Adrenal gland (tissue), 12 donors: Measurements from ENCODE around the gene BRINP1. TPM values are rescaled to one million over a fixed set of nuclear protein-coding genes. Genes with fewer than 3 reads are reported as not detected.

Source experiments
- DNase-seq, 7 donors: peaks; one replicate each; pipeline ENCODE4 v3.0.0-alpha.2; 2019 to 2020
- H3K27ac ChIP-seq, 5 donors: fragments of 200-600 bp; sonication (generic) in 4 of 5; 1 replicate in 3 of 5; 2 replicates in 2 of 5; pipeline versions ENCODE4 v1.5.1 to v1.8.0; 2016 to 2020; ENCODE audit warnings: mild to moderate bottlenecking in 1 of 5
- H3K27me3 ChIP-seq: fragments of 200-600 bp; 2 replicates; pipeline ENCODE4 v1.8.0; 2021
- H3K36me3 ChIP-seq, 2 donors: fragments of 200-600 bp; replicated peaks in 1 of 2; 1 replicate in 1 of 2; 2 replicates in 1 of 2; pipeline versions ENCODE4 v1.5.1 to v1.8.0; 2018 to 2022
- H3K4me1 ChIP-seq, 2 donors: fragments of 200-600 bp; replicated peaks in 1 of 2; 1 replicate in 1 of 2; 2 replicates in 1 of 2; pipeline versions ENCODE4 v1.5.1 to v1.8.0; 2018 to 2021
- H3K4me3 ChIP-seq, 4 donors: fragments of 200-600 bp; sonication (generic) in 3 of 4; one replicate each; pipeline ENCODE4 v1.5.1; 2016 to 2018
- H3K9me3 ChIP-seq, 3 donors: fragments of 200-600 bp; sonication (generic) in 1 of 3; replicated peaks in 1 of 3; 1 replicate in 2 of 3; 2 replicates in 1 of 3; pipeline versions ENCODE4 v1.5.1 to v1.8.0; 2016 to 2021
- CTCF ChIP-seq, 6 experiments: fragments of 450-650 bp in 4 of 6; fragments of 200-600 bp in 2 of 6; sonication (generic) in 1 of 6; IDR thresholded peaks; 1 replicate in 5 of 6; 2 replicates in 1 of 6; pipeline versions ENCODE4 v1.5.1 to v1.8.0; 2016 to 2021; ENCODE audit warnings: antibody characterized with exemption in 6 of 6, mild to moderate bottlenecking in 2 of 6, moderate library complexity in 1 of 6
- POLR2A ChIP-seq, 2 donors: fragments of 450-650 bp; IDR thresholded peaks; one replicate each; pipeline ENCODE4 v1.6.1; 2017; ENCODE audit warnings: antibody characterized with exemption in 2 of 2, mild to moderate bottlenecking in 2 of 2, moderate library complexity in 1 of 2
- WGBS, 4 donors: extraction: QIAGEN DNeasy Blood & Tissue Kit in 2 of 4; methylation state at CpG; one replicate each; pipeline versions ENCODE4 v1.1.5 to v1.1.7; 2013 to 2017; 5-methylcytosine and 5-hydroxymethylcytosine counted together
- intact Hi-C, 2 donors: fragments of 100-400 bp; cut with DNase I; formaldehyde crosslinking; loops; one replicate each; pipeline versions ENCODE4 v1.14.1 to v1.15.0; 2022 to 2023
- polyA plus RNA-seq, 3 donors: library from polyadenylated mRNA; stranded (reverse); fragments of 200-250 nt in 2 of 3; fragments of 350-450 nt in 1 of 3; fragmentation: Illumina TruSeq in 1 of 3; extraction: RNeasy Lipid Tissue Mini Kit (QIAGEN cat#74804) in 1 of 3; gene quantifications; one replicate each; pipeline ENCODE4 v1.2.3, GENCODE V29; 2013 to 2014
- total RNA-seq, 9 donors: library from RNA; depleted of rRNA in 4 of 9; stranded (reverse); fragments of >200 nt in 4 of 9; fragments of 120-200 nt in 1 of 9; fragmentation: NEBNext Ultra II Directional in 1 of 9; extraction: Animal tissue kit (Norgen Biotek cat#: 25700) in 1 of 9; gene quantifications; one replicate each; pipeline versions ENCODE4 v1.1.0 to v1.2.4, GENCODE V29; 2013 to 2023
- donor health status: healthy with polysubstance abuse.
- donor health status: Bipolar disorder and iron deficiency.
- donor health status: DM: yes; HTN: yes; CAD: no.
- donor health status: DM: no; HTN: no; CAD: no.
- donor health status: DM: no; HTN: no; CAD: no.
- donor health status: DM: yes; HTN: yes; CAD: no.

BRINP1 gene
- total and polyA plus RNA-seq, 12 donors, result 0.07 to 6.4 (median 1.2) TPM; not detected in 1

- WGBS, 4 donors, result 55 to 72% (median 68%) methylated on average over 5 of the region's 5 CpGs
- no peaks in the 10 kb centered on the region for H3K9me3 ChIP-seq
Measured at GRCh38 chr9:119310741-119311140, 58.5 kb downstream of the BRINP1 start.

GRCh38 chr9:119307471-119307870, 61.8 kb downstream of the BRINP1 start:
- Histone ChIP-seq H3K27me3 (no peaks in the 10 kb centered on the region), H3K4me1 (no peaks in the 10 kb centered on the region), H3K27ac (no peak overlapping the region), H3K9me3 (no peaks in the 10 kb centered on the region), H3K4me3 (no peak overlapping the region), H3K36me3 (no peaks in the 10 kb centered on the region)
- intact Hi-C loops, result no loop called here
- no peak for TF ChIP-seq POLR2A (IDR thresholded peaks at IDR 0.05)
- no peak for TF ChIP-seq CTCF (IDR thresholded peaks at IDR 0.05)
- WGBS, 4 donors, result 74 to 79% (median 75%) methylated on average over 5 of the region's 5 CpGs
- no peak for DNase-seq

More at GRCh38 chr9:119310741-119311140, 58.5 kb downstream of the BRINP1 start:
- Histone ChIP-seq H3K4me1 (no peaks in the 10 kb centered on the region), H3K4me3 (no peak overlapping the region), H3K36me3 (no peaks in the 10 kb centered on the region), H3K27ac (no peak overlapping the region), H3K27me3 (no peaks in the 10 kb centered on the region)
- no peak for DNase-seq
- TF ChIP-seq CTCF (IDR thresholded peaks at IDR 0.05) (no peak), POLR2A (IDR thresholded peaks at IDR 0.05) (no peak)
- intact Hi-C loops, result no loop called here

GRCh38 chr9:119304555-119304954, 64.7 kb downstream of the BRINP1 start:
- no peaks in the 10 kb centered on the region for H3K4me1 ChIP-seq
- no peaks in the 10 kb centered on the region for H3K27me3 ChIP-seq
- 49 to 53% (median 52%) methylated on average over 3 of the region's 3 CpGs for WGBS, 4 donors
- H3K4me3 ChIP-seq, result no peak overlapping the region
- H3K9me3 ChIP-seq, result no peaks in the 10 kb centered on the region
- TF ChIP-seq POLR2A (IDR thresholded peaks at IDR 0.05), result no peak
- no peak for TF ChIP-seq CTCF (IDR thresholded peaks at IDR 0.05)
- no peak for DNase-seq
- no peaks in the 10 kb centered on the region for H3K36me3 ChIP-seq
- intact Hi-C loops, result no loop called here
- no peak overlapping the region for H3K27ac ChIP-seq

- no peak overlapping the region for H3K27ac ChIP-seq
- TF ChIP-seq CTCF (IDR thresholded peaks at IDR 0.05), result no peak
- no peak for TF ChIP-seq POLR2A (IDR thresholded peaks at IDR 0.05)
- no peak for DNase-seq
- WGBS, 4 donors, result 80 to 92% (median 87%) methylated on average over 13 of the region's 13 CpGs
- H3K36me3 ChIP-seq, result no peaks in the 10 kb centered on the region
- intact Hi-C loops, result no loop called here
- no peak overlapping the region for H3K4me3 ChIP-seq
- H3K4me1 ChIP-seq, result no peaks in the 10 kb centered on the region
- no peaks in the 10 kb centered on the region for H3K27me3 ChIP-seq
- no peaks in the 10 kb centered on the region for H3K9me3 ChIP-seq
Measured at GRCh38 chr9:119302988-119303698, 66.1 kb downstream of the BRINP1 start.
